ENCODE measurements around the gene SRRM3. TPM values are rescaled to one million over a fixed set of nuclear protein-coding genes. Genes with fewer than 3 reads are reported as not detected.
"Not testable (repeated sequence)": the region's sequence is repeated elsewhere in the genome, so short reads cannot be mapped to it uniquely, and the experiment has no call there.

SRRM3 gene
- total RNA-seq, 1 donor from 2014 or later, result 0.23 TPM

GRCh38 chr7:76311838-76312237 lies 110.1 kb downstream of the SRRM3 start:
- not testable (repeated sequence) for DNase-seq (ENCODE audit: low spot score); H3K9me3 Mint-ChIP-seq; H3K27me3 Mint-ChIP-seq (ENCODE audit: low read depth); H3K36me3 Mint-ChIP-seq (ENCODE audit: low read depth); H3K27ac Mint-ChIP-seq; H3K4me3 Mint-ChIP-seq (ENCODE audit: low read depth)
- peaks cover 10% of the 10 kb centered on the region for H3K4me1 Mint-ChIP-seq (ENCODE audit: low read depth)
- intact Hi-C loops (cut with micrococcal nuclease), result loop anchor here (10.0 kb wide), 1 partner anchor 267 kb away; the partner anchor contains the start of genes MDH2 and STYXL1

DNA sequence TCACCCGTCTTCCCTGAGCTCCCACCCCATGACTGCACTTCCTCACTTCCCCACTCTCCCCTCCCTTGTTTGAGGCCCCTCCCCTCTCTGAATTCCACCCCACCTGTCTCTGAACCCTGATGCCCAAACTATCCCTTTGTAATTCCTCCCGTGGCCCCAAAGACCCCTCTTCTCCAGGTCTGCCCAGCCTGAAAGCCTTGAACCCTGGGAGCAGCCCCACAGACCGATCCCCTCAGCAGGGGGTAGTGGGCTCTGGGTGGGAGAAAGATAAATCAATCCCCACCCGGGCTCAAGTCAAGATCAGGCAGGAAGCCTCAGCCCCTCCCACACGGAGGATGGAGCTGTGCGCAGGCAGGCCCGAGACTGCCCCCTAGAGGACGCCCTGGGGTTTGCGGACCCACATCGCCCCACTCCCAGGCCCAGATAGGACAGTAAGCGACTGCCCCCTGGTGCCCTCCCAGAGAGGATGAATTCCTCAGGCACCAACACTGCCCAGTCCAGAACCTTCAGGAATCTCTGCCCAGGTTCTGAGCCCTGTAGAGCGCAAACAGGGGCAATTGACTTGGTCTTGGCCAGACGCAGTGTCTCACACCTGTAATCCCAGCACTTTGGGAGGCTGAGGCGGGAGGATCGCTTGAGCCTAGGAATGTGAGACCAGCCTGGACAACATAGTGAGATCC lies 112.5 kb downstream of the SRRM3 start:
- Mint-ChIP-seq H3K27ac (peak overlapping the region; percentile 82), H3K9me3 (no peaks in the 10 kb centered on the region), H3K4me3 (ENCODE audit: low read depth) (peak overlapping the region; percentile 53), H3K36me3 (ENCODE audit: low read depth) (peaks cover 6% of the 10 kb centered on the region), H3K4me1 (ENCODE audit: low read depth) (peaks cover 25% of the 10 kb centered on the region), H3K27me3 (ENCODE audit: low read depth) (no peaks in the 10 kb centered on the region)
- DNase-seq (ENCODE audit: low spot score), result peak; percentile 93
- intact Hi-C loops (cut with micrococcal nuclease), result loop anchor here (1.0 to 10.0 kb wide), 5 partner anchors 12 to 269 kb away; partner anchors contain the start of genes HSPB1, MDH2, SRRM3 and STYXL1

DNA sequence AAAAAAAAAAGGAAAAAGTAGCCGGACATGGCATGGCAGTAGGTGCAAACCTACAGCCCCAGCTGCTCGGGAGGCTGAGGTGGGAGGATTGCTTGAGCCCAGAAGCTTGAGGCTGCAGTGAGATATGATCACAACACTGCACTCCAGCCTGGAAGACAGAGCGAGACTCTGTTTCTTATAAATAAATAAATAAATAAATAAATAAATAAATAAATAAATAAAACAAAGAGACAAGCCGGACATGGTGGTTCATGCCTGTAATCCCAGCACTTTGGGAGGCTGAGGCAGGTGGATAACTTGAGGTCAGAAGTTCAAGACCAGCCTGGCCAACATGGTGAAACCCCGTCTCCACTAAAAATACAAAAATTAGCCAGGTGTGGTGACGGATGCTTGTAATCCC lies 113.0 kb downstream of the SRRM3 start:
- H3K9me3 Mint-ChIP-seq; H3K27ac Mint-ChIP-seq; H3K4me3 Mint-ChIP-seq (ENCODE audit: low read depth); H3K36me3 Mint-ChIP-seq (ENCODE audit: low read depth); DNase-seq (ENCODE audit: low spot score); H3K27me3 Mint-ChIP-seq (ENCODE audit: low read depth): not testable (repeated sequence)
- H3K4me1 Mint-ChIP-seq (ENCODE audit: low read depth), result peaks cover 29% of the 10 kb centered on the region
- intact Hi-C loops (cut with micrococcal nuclease), result loop anchor here (1.0 to 10.0 kb wide), 6 partner anchors 12 to 270 kb away; partner anchors contain the start of genes HSPB1, MDH2, SRRM3 and STYXL1

DNA sequence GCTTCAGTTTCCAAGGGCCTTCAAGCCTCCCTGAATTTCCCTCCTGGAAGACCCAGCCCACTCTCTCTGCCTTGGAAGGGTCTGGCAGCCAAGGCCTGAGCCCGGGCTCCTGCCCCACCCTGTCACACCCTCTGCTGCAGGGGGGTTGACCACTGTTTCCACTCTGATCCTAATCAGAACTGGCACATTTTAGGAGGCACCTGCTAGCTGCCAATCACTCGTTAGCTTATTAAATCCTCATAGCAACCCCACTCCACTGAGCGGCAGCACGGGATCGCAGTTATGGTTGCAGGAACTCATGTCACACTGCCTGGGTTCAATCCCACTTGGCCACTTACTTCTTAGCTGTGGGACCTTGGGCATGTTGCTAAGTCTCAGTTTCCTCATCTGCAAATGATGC lies 113.7 kb downstream of the SRRM3 start:
- no peaks in the 10 kb centered on the region for H3K9me3 Mint-ChIP-seq
- no peak overlapping the region for H3K4me3 Mint-ChIP-seq (ENCODE audit: low read depth)
- intact Hi-C loops (cut with micrococcal nuclease), result loop anchor here (5.0 to 10.0 kb wide), 2 partner anchors 43 to 271 kb away; partner anchors contain the start of genes MDH2 and STYXL1
- H3K27me3 Mint-ChIP-seq (ENCODE audit: low read depth), result no peaks in the 10 kb centered on the region
- no peak for DNase-seq (ENCODE audit: low spot score)
- H3K4me1 Mint-ChIP-seq (ENCODE audit: low read depth), result peaks cover 34% of the 10 kb centered on the region
- H3K27ac Mint-ChIP-seq, result no peak overlapping the region
- H3K36me3 Mint-ChIP-seq (ENCODE audit: low read depth), result peaks cover 6% of the 10 kb centered on the region

DNA sequence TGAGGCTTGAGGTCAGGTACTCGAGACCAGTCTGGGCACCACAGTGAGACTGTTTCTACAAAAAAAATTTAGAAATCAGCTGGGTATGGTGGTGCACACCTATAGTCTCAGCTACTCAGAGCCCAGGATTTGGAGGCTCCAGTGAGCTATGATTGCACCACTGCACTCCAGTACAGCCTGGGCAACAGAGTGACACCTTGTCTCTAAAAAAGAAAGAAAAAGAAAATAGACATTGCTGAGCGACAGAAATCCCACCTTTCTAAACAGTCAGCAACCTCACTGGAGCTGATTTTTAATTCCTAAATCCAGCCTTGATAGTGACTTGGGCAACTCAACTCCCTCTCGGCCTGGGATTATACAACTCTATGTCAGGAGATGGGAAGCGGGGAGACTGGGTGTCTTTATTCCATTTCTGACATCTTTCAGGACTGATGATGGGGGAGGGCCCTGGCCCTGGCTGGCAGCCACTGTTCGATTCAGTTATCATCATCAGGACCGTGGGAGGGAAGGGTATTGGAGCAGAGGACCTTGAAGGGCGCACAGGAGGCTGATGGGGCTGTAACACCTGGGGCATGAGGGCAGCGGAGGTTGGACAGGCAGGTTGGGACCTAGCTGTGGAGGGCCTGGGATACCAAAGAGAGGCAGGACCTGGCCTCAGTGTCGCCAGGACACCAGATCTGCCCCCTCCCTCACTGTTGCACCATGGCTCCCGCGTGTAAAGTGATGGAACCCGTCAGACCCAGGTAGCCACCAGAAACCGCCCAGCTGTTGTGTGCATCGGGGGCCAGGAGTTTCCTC lies 115.5 kb downstream of the SRRM3 start:
- H3K4me1 Mint-ChIP-seq (ENCODE audit: low read depth), result peaks cover 34% of the 10 kb centered on the region
- H3K27ac Mint-ChIP-seq, result peak overlapping the region; percentile 99
- intact Hi-C loops (cut with micrococcal nuclease), result loop anchor here (5.0 to 10.0 kb wide), 2 partner anchors 45 to 272 kb away; partner anchors contain the start of genes MDH2 and STYXL1
- no peak for DNase-seq (ENCODE audit: low spot score)
- H3K9me3 Mint-ChIP-seq, result no peaks in the 10 kb centered on the region
- no peaks in the 10 kb centered on the region for H3K27me3 Mint-ChIP-seq (ENCODE audit: low read depth)
- peaks cover 11% of the 10 kb centered on the region for H3K36me3 Mint-ChIP-seq (ENCODE audit: low read depth)
- H3K4me3 Mint-ChIP-seq (ENCODE audit: low read depth), result peak overlapping the region; percentile 86

GRCh38 chr7:76317782-76318487 lies 116.2 kb downstream of the SRRM3 start:
- intact Hi-C loops (cut with micrococcal nuclease), result loop anchor here (1.0 to 10.0 kb wide), 5 partner anchors 27 to 273 kb away; partner anchors contain the start of genes MDH2 and STYXL1
- DNase-seq (ENCODE audit: low spot score), result peak; percentile 95
- Mint-ChIP-seq H3K36me3 (ENCODE audit: low read depth) (peaks cover 11% of the 10 kb centered on the region), H3K9me3 (no peaks in the 10 kb centered on the region), H3K27me3 (ENCODE audit: low read depth) (no peaks in the 10 kb centered on the region), H3K4me1 (ENCODE audit: low read depth) (peaks cover 34% of the 10 kb centered on the region), H3K4me3 (ENCODE audit: low read depth) (peak overlapping the region; percentile 86), H3K27ac (peak overlapping the region; percentile 99)

DNA sequence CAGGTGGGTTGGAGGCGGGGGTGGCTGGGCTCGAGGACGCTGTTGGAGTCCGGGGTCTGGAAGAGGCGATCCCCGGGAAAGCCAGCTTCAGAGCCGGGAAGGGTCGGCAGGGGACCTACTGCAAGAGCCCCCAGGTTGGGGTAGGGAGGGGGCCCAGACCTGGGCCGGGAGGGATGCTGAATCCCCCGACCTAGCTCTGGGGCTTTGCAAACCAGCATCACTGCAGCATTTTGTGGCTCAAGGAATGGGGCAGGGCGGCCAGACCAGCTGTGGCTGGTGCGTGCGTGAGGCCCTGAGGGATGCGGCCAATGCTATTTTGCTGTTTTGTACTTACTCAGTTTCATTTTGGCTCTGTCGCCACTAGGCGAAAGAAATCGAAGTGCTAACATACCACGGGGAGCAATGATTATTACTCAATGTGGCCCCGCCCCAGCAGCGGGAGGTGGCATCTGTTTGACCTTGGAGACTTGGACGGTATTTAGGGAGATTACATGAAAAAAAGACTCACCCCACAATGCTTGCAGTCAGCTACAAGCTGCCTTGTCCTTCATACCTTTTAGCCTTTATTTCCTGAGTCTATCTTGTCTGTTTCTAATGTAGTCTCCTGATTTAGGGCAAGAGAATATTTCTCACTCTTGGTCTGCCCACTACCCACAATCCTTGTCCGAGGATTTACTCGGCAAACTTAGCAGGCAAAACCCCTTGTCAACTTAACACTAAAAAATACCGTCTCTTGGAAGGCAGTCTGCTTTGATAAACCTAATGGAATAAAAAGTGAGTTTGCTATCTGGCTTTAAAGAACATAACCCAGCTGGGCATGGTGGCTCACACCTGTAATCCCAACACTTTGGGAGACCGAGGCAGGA lies 117.0 kb downstream of the SRRM3 start:
- Mint-ChIP-seq H3K4me3 (ENCODE audit: low read depth) (peak overlapping the region; percentile 86), H3K27ac (peak overlapping the region; percentile 99), H3K4me1 (ENCODE audit: low read depth) (peaks cover 34% of the 10 kb centered on the region), H3K27me3 (ENCODE audit: low read depth) (no peaks in the 10 kb centered on the region), H3K9me3 (no peaks in the 10 kb centered on the region), H3K36me3 (ENCODE audit: low read depth) (peaks cover 16% of the 10 kb centered on the region)
- peak; percentile 68 for DNase-seq (ENCODE audit: low spot score)
- intact Hi-C loops (cut with micrococcal nuclease), result loop anchor here (1.0 to 10.0 kb wide), 5 partner anchors 27 to 274 kb away; partner anchors contain the start of genes MDH2 and STYXL1

GRCh38 chr7:76325092-76325491 lies 123.4 kb downstream of the SRRM3 start:
- Mint-ChIP-seq H3K27me3 (ENCODE audit: low read depth) (no peaks in the 10 kb centered on the region), H3K9me3 (no peaks in the 10 kb centered on the region), H3K27ac (no peak overlapping the region), H3K4me1 (ENCODE audit: low read depth) (peaks cover 25% of the 10 kb centered on the region), H3K36me3 (ENCODE audit: low read depth) (peaks cover 64% of the 10 kb centered on the region), H3K4me3 (ENCODE audit: low read depth) (no peak overlapping the region)
- DNase-seq (ENCODE audit: low spot score), result no peak
- intact Hi-C loops (cut with micrococcal nuclease), result no loop called here

- H3K9me3 Mint-ChIP-seq, result no peaks in the 10 kb centered on the region
- H3K27me3 Mint-ChIP-seq (ENCODE audit: low read depth), result no peaks in the 10 kb centered on the region
- intact Hi-C loops (cut with micrococcal nuclease), result no loop called here
- DNase-seq (ENCODE audit: low spot score), result no peak
- H3K27ac Mint-ChIP-seq, result no peak overlapping the region
- H3K4me3 Mint-ChIP-seq (ENCODE audit: low read depth), result no peak overlapping the region
- peaks cover 25% of the 10 kb centered on the region for H3K4me1 Mint-ChIP-seq (ENCODE audit: low read depth)
- H3K36me3 Mint-ChIP-seq (ENCODE audit: low read depth), result peaks cover 71% of the 10 kb centered on the region
These were observed 124.1 kb downstream of the SRRM3 start for GRCh38 chr7:76325811-76326210.

DNA sequence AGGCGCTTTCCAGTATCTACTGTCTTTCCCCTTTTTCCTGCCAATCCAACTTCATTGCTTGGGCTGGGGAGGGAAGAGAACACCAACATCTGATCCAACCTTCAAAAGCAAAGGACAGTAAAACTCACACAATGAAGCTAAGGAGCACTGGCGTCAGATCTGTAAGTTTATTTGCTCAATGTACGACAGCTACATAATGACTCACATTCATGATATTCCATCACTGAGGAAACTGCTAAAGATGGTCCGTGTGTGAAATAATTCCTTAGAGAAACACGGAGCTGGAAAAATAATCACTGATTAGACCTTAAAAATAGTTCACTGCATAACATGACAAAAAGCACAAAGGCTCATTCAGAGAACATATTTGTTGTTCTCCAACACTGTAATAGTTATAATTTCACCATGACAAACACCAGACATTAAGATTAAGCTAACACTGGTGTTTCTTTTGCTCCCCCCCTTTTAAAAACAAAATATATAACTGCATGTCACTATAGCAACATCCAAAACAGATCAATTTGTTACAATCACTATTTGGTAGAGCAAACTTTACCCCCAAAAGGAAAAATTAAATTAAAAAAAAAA lies 125.0 kb downstream of the SRRM3 start:
- H3K27ac Mint-ChIP-seq, result no peak overlapping the region
- no peaks in the 10 kb centered on the region for H3K9me3 Mint-ChIP-seq
- H3K27me3 Mint-ChIP-seq (ENCODE audit: low read depth), result no peaks in the 10 kb centered on the region
- DNase-seq (ENCODE audit: low spot score), result no peak
- H3K36me3 Mint-ChIP-seq (ENCODE audit: low read depth), result peaks cover 77% of the 10 kb centered on the region
- H3K4me1 Mint-ChIP-seq (ENCODE audit: low read depth), result peaks cover 25% of the 10 kb centered on the region
- H3K4me3 Mint-ChIP-seq (ENCODE audit: low read depth), result no peak overlapping the region
- intact Hi-C loops (cut with micrococcal nuclease), result no loop called here

DNA sequence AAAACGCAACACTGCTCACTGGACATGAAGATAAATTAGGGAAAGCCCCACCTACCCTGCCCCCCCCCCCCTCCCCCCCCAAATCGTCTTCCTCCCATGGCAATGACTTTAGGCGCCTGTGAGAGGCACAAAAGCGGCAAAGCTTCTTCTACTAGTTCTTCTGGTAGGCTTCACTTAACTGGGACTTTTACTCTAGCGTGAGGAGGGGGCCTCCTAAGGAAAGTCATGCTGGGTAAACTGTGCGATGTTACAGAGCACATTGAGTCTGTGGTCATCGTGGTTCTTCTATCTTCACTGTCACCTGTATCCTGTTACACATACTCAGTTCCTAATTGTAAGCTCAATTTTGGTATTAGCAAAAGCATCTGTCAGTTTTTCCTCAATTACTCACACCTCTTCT lies 125.9 kb downstream of the SRRM3 start:
- intact Hi-C loops (cut with micrococcal nuclease), result no loop called here
- no peak for DNase-seq (ENCODE audit: low spot score)
- Mint-ChIP-seq H3K9me3 (no peaks in the 10 kb centered on the region), H3K27ac (no peak overlapping the region), H3K36me3 (ENCODE audit: low read depth) (peaks cover 79% of the 10 kb centered on the region), H3K27me3 (ENCODE audit: low read depth) (no peaks in the 10 kb centered on the region), H3K4me1 (ENCODE audit: low read depth) (peaks cover 25% of the 10 kb centered on the region), H3K4me3 (ENCODE audit: low read depth) (no peak overlapping the region)

All from activated T-helper 2 cell treated with anti-CD3 and anti-CD28 coated beads, Interferon-gamma antibody, Interleukin-2, Interleukin-4, amounts not matched to agents 10 μg/mL and 5 μg/mL and 100 μg/mL, durations not matched to agents 14 hours and 24 hours and 36 hours (primary cell).